Measurements from ENCODE around the gene WHAMM. TPM values are rescaled to one million over a fixed set of nuclear protein-coding genes. Genes with fewer than 3 reads are reported as not detected.

WHAMM gene
- total RNA-seq, 1 donor from 2014 or later: 5.4 TPM

DNA sequence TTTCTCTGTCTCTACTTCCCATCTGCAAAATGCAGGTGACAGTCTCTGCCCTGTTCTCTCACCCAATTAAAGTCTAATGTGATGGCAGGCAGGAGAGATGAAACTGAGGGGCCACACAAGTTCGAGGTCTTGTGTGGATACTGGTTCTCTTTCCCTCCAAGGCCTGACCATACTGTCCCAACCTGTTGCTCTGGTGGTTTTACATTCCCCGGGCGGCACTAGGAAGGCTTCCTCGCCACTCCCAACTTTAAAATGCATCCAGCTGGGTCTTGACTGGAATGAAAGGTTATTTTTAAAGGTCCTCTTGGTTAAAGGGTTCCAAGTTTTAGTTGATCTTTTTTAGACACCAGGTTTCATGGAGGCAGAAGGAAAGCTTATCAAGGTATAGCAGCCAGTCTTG, 37.2 kb downstream of the WHAMM start:
- DNase-seq (ENCODE audit: low read depth): no peak
- Histone ChIP-seq H3K36me3 (ENCODE audit: control insufficient read depth, insufficient read depth, low read length) (peaks cover 1% of the 10 kb centered on the region), H3K4me3 (ENCODE audit: low read depth, low read length) (no peak overlapping the region), H3K27me3 (ENCODE audit: control insufficient read depth, insufficient read depth, low read length) (no peaks in the 10 kb centered on the region)
- no peak for TF ChIP-seq CTCF (IDR thresholded peaks at IDR 0.05; ENCODE audit: insufficient read depth, low read length, poor library complexity, severe bottlenecking)

- TF ChIP-seq CTCF (IDR thresholded peaks at IDR 0.05; ENCODE audit: insufficient read depth, low read length, poor library complexity, severe bottlenecking): no peak
- Histone ChIP-seq H3K27me3 (ENCODE audit: control insufficient read depth, insufficient read depth, low read length) (no peaks in the 10 kb centered on the region), H3K4me3 (ENCODE audit: low read depth, low read length) (no peak overlapping the region), H3K36me3 (ENCODE audit: control insufficient read depth, insufficient read depth, low read length) (peaks cover 1% of the 10 kb centered on the region)
- DNase-seq (ENCODE audit: low read depth): no peak
Observed at GRCh38 chr15:82847703-82848102, 38.3 kb downstream of the WHAMM start.

- Histone ChIP-seq H3K27me3 (ENCODE audit: control insufficient read depth, insufficient read depth, low read length) (no peaks in the 10 kb centered on the region), H3K4me3 (ENCODE audit: low read depth, low read length) (no peak overlapping the region), H3K36me3 (ENCODE audit: control insufficient read depth, insufficient read depth, low read length) (peaks cover 1% of the 10 kb centered on the region)
- DNase-seq (ENCODE audit: low read depth): no peak
- TF ChIP-seq CTCF (IDR thresholded peaks at IDR 0.05; ENCODE audit: insufficient read depth, low read length, poor library complexity, severe bottlenecking): no peak
Observed at GRCh38 chr15:82848241-82848993, 39.0 kb downstream of the WHAMM start.

DNA sequence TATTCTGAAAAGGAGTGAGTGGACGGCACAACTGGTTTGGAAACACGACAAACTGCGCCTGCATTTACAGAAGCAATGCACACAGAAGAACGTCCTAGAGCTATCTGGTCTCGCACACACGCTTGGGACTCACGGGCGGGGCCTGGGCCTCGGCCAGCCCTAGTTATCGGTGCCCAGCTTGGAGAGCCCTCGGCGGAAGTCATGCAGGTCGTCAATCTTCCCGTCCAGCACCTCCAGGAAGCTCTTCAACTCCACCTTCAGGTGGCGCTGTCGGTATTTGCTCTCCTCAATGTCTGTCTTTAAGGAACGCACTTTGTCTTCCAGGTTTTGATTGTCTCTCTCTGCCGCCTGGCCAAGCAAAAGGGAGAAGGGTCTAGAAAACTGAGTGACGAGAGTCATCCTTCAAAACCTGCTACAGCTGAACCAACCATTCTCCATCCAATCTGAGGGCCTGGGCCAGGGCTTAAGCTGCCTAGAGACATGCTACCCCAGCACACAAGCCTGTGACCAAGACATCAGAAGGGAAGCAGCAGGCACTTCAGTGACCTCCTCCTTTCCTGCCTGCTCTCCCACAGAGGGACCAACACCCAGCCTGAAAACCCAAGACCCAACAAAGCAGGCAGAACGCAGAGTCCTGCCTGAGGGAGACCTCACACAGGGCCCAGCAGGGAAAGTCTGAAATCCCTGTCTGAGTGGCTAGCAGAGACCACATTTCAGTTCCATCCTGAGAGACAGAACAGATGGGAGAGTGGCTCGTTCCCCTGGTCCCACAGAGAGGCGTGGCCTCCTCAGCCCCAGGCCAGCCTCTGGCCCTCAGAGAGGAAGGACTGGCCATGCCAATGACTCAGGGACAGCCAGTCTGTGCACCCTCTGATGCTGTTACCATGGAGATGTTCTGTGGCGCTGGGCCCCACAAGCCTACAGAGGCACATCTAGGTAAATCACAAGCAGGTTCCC, 40.4 kb downstream of the WHAMM start:
- peak; percentile 79 for TF ChIP-seq CTCF (IDR thresholded peaks at IDR 0.05; ENCODE audit: insufficient read depth, low read length, poor library complexity, severe bottlenecking)
- peak; percentile 67 for DNase-seq (ENCODE audit: low read depth)
- H3K27me3 ChIP-seq (ENCODE audit: control insufficient read depth, insufficient read depth, low read length): no peaks in the 10 kb centered on the region
- H3K4me3 ChIP-seq (ENCODE audit: low read depth, low read length): no peak overlapping the region
- peaks cover 1% of the 10 kb centered on the region for H3K36me3 ChIP-seq (ENCODE audit: control insufficient read depth, insufficient read depth, low read length)

DNA sequence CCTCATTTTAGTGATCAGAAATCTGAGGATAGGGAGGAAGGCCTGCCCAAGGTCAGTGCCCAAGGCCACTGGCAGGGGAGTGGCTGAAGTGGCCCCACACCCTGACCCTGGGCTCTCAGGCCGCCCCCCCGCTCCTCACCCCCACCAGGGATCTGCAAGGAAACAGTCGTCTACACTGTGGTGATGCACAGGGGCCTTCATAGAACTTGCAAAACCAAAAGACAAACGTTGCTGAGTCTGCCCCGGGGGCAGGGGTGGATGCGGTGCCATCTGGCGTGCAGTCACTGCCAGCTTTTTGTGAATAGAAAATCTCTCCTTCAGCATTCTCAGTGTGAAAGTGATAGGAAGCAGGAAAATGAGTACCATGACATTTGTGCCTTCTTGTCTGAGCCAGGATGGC, 41.3 kb downstream of the WHAMM start:
- no peak for TF ChIP-seq CTCF (IDR thresholded peaks at IDR 0.05; ENCODE audit: insufficient read depth, low read length, poor library complexity, severe bottlenecking)
- H3K36me3 ChIP-seq (ENCODE audit: control insufficient read depth, insufficient read depth, low read length): peaks cover 1% of the 10 kb centered on the region
- H3K4me3 ChIP-seq (ENCODE audit: low read depth, low read length): no peak overlapping the region
- DNase-seq (ENCODE audit: low read depth): no peak
- no peaks in the 10 kb centered on the region for H3K27me3 ChIP-seq (ENCODE audit: control insufficient read depth, insufficient read depth, low read length)
